Measurements from ENCODE around the gene MMP21. TPM values are rescaled to one million over a fixed set of nuclear protein-coding genes. Genes with fewer than 3 reads are reported as not detected.
A peak's percentile ranks its signal among the peaks of the same experiment; 100 is the strongest.

The MMP21 gene
- total and polyA plus RNA-seq, 2 donors (not counting 1 experiment from before 2014, with no cell fraction given): 0.05 to 0.17 TPM

GRCh38 chr10:125744909-125745308 is 30.7 kb downstream of the MMP21 start:
- Histone ChIP-seq H3K4me2 (ENCODE audit: extremely low read depth, insufficient read depth, low read length) (no peak overlapping the region), H3K79me2 (ENCODE audit: control insufficient read depth, insufficient read depth, low read length) (no peaks in the 10 kb centered on the region), H3K27me3 (ENCODE audit: control insufficient read depth, insufficient read depth, low read length) (no peaks in the 10 kb centered on the region), H3K27ac (ENCODE audit: insufficient read depth, low read length) (no peak overlapping the region), H4K20me1 (ENCODE audit: control insufficient read depth, extremely low read depth, insufficient read depth, low read length) (no peaks in the 10 kb centered on the region), H3K36me3 (ENCODE audit: control insufficient read depth, insufficient read depth, low read length) (peaks cover 11% of the 10 kb centered on the region), H3K4me3 (replicated peaks in 1 of 4; ENCODE audit: control extremely low read depth in 1 of 4, insufficient read depth in 1 of 4, low read depth in 3 of 4, low read length in 4 of 4) (no peak overlapping the region), H3K9me3 (ENCODE audit: control insufficient read depth, insufficient read depth, low read depth, low read length) (no peaks in the 10 kb centered on the region), H3K9ac (ENCODE audit: insufficient read depth, low read length) (no peak overlapping the region), H3K4me1 (ENCODE audit: control insufficient read depth, extremely low read depth, insufficient read depth, low read length) (no peaks in the 10 kb centered on the region), H2AFZ (ENCODE audit: low read length) (no peak overlapping the region)
- DNase-seq (ENCODE audit: low read depth in 2 of 2): no peak
- TF ChIP-seq EZH2 (IDR thresholded peaks at IDR 0.05; ENCODE audit: low read length, missing control alignments): no peak

- no peak overlapping the region for H2AFZ ChIP-seq (ENCODE audit: low read length)
- DNase-seq (ENCODE audit: low read depth in 2 of 2): peak in 1 of 2 donors; percentile 16
- no peaks in the 10 kb centered on the region for H3K27me3 ChIP-seq (ENCODE audit: control insufficient read depth, insufficient read depth, low read length)
- H3K27ac ChIP-seq (ENCODE audit: insufficient read depth, low read length): no peak overlapping the region
- no peaks in the 10 kb centered on the region for H4K20me1 ChIP-seq (ENCODE audit: control insufficient read depth, extremely low read depth, insufficient read depth, low read length)
- no peaks in the 10 kb centered on the region for H3K79me2 ChIP-seq (ENCODE audit: control insufficient read depth, insufficient read depth, low read length)
- H3K4me2 ChIP-seq (ENCODE audit: extremely low read depth, insufficient read depth, low read length): no peak overlapping the region
- H3K4me1 ChIP-seq (ENCODE audit: control insufficient read depth, extremely low read depth, insufficient read depth, low read length): no peaks in the 10 kb centered on the region
- no peak overlapping the region for H3K9ac ChIP-seq (ENCODE audit: insufficient read depth, low read length)
- TF ChIP-seq CTCF (conservative IDR thresholded peaks at IDR 0.05 in 1 of 2, IDR thresholded peaks at IDR 0.05 in 1 of 2; ENCODE audit: low read depth in 1 of 2, low read length in 2 of 2) (peak in 1 of 2 donors; percentile 27), EZH2 (IDR thresholded peaks at IDR 0.05; ENCODE audit: low read length, missing control alignments) (no peak)
- no peaks in the 10 kb centered on the region for H3K9me3 ChIP-seq (ENCODE audit: control insufficient read depth, insufficient read depth, low read depth, low read length)
- H3K4me3 ChIP-seq (replicated peaks in 1 of 4; ENCODE audit: control extremely low read depth in 1 of 4, insufficient read depth in 1 of 4, low read depth in 3 of 4, low read length in 4 of 4): no peak overlapping the region
- H3K36me3 ChIP-seq (ENCODE audit: control insufficient read depth, insufficient read depth, low read length): peaks cover 8% of the 10 kb centered on the region
Measured at GRCh38 chr10:125742465-125742864, 33.2 kb downstream of the MMP21 start.

GRCh38 chr10:125739994-125740679 is 35.5 kb downstream of the MMP21 start:
- Histone ChIP-seq H2AFZ (ENCODE audit: low read length) (no peak overlapping the region), H3K27me3 (ENCODE audit: control insufficient read depth, insufficient read depth, low read length) (no peaks in the 10 kb centered on the region), H3K4me3 (replicated peaks in 1 of 4; ENCODE audit: control extremely low read depth in 1 of 4, insufficient read depth in 1 of 4, low read depth in 3 of 4, low read length in 4 of 4) (no peak overlapping the region), H3K9ac (ENCODE audit: insufficient read depth, low read length) (no peak overlapping the region), H3K4me2 (ENCODE audit: extremely low read depth, insufficient read depth, low read length) (no peak overlapping the region), H3K27ac (ENCODE audit: insufficient read depth, low read length) (no peak overlapping the region), H3K9me3 (ENCODE audit: control insufficient read depth, insufficient read depth, low read depth, low read length) (no peaks in the 10 kb centered on the region), H3K36me3 (ENCODE audit: control insufficient read depth, insufficient read depth, low read length) (peaks cover 8% of the 10 kb centered on the region), H3K4me1 (ENCODE audit: control insufficient read depth, extremely low read depth, insufficient read depth, low read length) (no peaks in the 10 kb centered on the region), H3K79me2 (ENCODE audit: control insufficient read depth, insufficient read depth, low read length) (no peaks in the 10 kb centered on the region), H4K20me1 (ENCODE audit: control insufficient read depth, extremely low read depth, insufficient read depth, low read length) (no peaks in the 10 kb centered on the region)
- TF ChIP-seq EZH2 (IDR thresholded peaks at IDR 0.05; ENCODE audit: low read length, missing control alignments): no peak
- no peak for TF ChIP-seq CTCF (conservative IDR thresholded peaks at IDR 0.05 in 1 of 2, IDR thresholded peaks at IDR 0.05 in 1 of 2; ENCODE audit: low read depth in 1 of 2, low read length in 2 of 2)
- no peak for DNase-seq (ENCODE audit: low read depth in 2 of 2)
